Common myeloid progenitor, CD34-positive (primary cell): ENCODE measurements around the gene MITF.

Experiments used
- CTCF ChIA-PET: fragments of 350-600 bp; sonication (Branson Sonifier 250); formaldehyde crosslinking; loops from one replicate; lab custom pipeline; 2021; ENCODE audit warnings: antibody characterized with exemption; lab: Charles Lee
- POLR2A ChIA-PET: fragments of 350-600 bp; sonication (Branson Sonifier 250); formaldehyde crosslinking; loops from one replicate; lab custom pipeline; 2021; ENCODE audit warnings: antibody characterized with exemption; lab: Charles Lee
- DNase-seq, 3 donors: peaks; one replicate each; pipeline versions ENCODE4 v3.0.0 to v3.0.0-alpha.2; 2013
- H3K27ac ChIP-seq, 2 experiments: 1 replicate in 1 of 2; 2 replicates in 1 of 2; pipeline ENCODE4 v1.7.0; 2013; ENCODE audit warnings: inconsistent platforms in 2 of 2, low read length in 2 of 2, mild to moderate bottlenecking in 2 of 2, low read depth in 1 of 2, moderate library complexity in 1 of 2; ENCODE audit not compliant: severe bottlenecking in 2 of 2, insufficient read depth in 1 of 2, poor library complexity in 1 of 2
- H3K27me3 ChIP-seq, 5 experiments: replicated peaks in 2 of 5; 1 replicate in 3 of 5; 2 replicates in 2 of 5; pipeline versions ENCODE4 v1.6.1 to v1.7.0; 2013; ENCODE audit warnings: low read length in 4 of 5, mild to moderate bottlenecking in 2 of 5, moderate library complexity in 2 of 5, inconsistent platforms in 1 of 5; ENCODE audit not compliant: insufficient read depth in 5 of 5, control insufficient read depth in 4 of 5
- H3K36me3 ChIP-seq, 4 experiments: 1 replicate in 2 of 4; 2 replicates in 2 of 4; pipeline versions ENCODE4 v1.6.1 to v1.7.0; 2013; ENCODE audit warnings: low read length in 3 of 4, control low read depth in 1 of 4, mild to moderate bottlenecking in 1 of 4; ENCODE audit not compliant: control insufficient read depth in 4 of 4, insufficient read depth in 4 of 4
- H3K4me1 ChIP-seq, 4 experiments: 1 replicate in 3 of 4; 2 replicates in 1 of 4; pipeline versions ENCODE4 v1.6.1 to v1.7.1; 2013; ENCODE audit warnings: low read length in 3 of 4, mild to moderate bottlenecking in 3 of 4, control low read depth in 1 of 4, inconsistent platforms in 1 of 4, moderate library complexity in 1 of 4; ENCODE audit not compliant: control insufficient read depth in 4 of 4, insufficient read depth in 4 of 4; ENCODE audit errors: control extremely low read depth in 1 of 4
- H3K4me3 ChIP-seq, 7 experiments: 1 replicate in 4 of 7; 2 replicates in 3 of 7; pipeline versions ENCODE4 v1.5.1 to v1.7.0; 2013; ENCODE audit warnings: mild to moderate bottlenecking in 7 of 7, low read length in 6 of 7, moderate library complexity in 6 of 7, inconsistent platforms in 2 of 7, low read depth in 2 of 7, control low read depth in 1 of 7; ENCODE audit not compliant: insufficient read depth in 4 of 7, control insufficient read depth in 1 of 7; ENCODE audit errors: extremely low read depth in 1 of 7
- H3K9me3 ChIP-seq, 5 experiments: 1 replicate in 4 of 5; 2 replicates in 1 of 5; pipeline versions ENCODE4 v1.6.1 to v1.7.1; 2013; ENCODE audit warnings: low read length in 4 of 5, mild to moderate bottlenecking in 2 of 5, inconsistent platforms in 1 of 5, low read depth in 1 of 5, moderate library complexity in 1 of 5; ENCODE audit not compliant: control insufficient read depth in 4 of 5, insufficient read depth in 2 of 5; ENCODE audit errors: control extremely low read depth in 1 of 5
- WGBS: methylation state at CpG from one replicate; pipeline ENCODE4 v1.1.5; 2013; ENCODE audit not compliant: insufficient coverage; 5-methylcytosine and 5-hydroxymethylcytosine counted together

MITF gene

GRCh38 chr3:69753179-69753775 is 14.0 kb downstream of the MITF start:
- DNase-seq = no peak
- peaks cover 3 to 7% (median 6%) of the 10 kb centered on the region in 5 experiments for H3K9me3 ChIP-seq
- H3K4me3 ChIP-seq = no peak overlapping the region
- POLR2A ChIA-PET = no interaction called here
- CTCF ChIA-PET = no interaction called here
- H3K27ac ChIP-seq = no peak overlapping the region
- peaks cover 0 to 11% (median 3%) of the 10 kb centered on the region in 4 experiments for H3K4me1 ChIP-seq
- no peaks in the 10 kb centered on the region for H3K27me3 ChIP-seq
- no peaks in the 10 kb centered on the region for H3K36me3 ChIP-seq

- Histone ChIP-seq H3K4me3 (no peak overlapping the region), H3K4me1 (no peaks in the 10 kb centered on the region), H3K27me3 (no peaks in the 10 kb centered on the region), H3K9me3 (peaks cover 3 to 7% (median 6%) of the 10 kb centered on the region in 5 experiments), H3K27ac (no peak overlapping the region), H3K36me3 (no peaks in the 10 kb centered on the region)
- WGBS = no CpG with 5 or more reads among the region's 1 CpG
- ChIA-PET CTCF (no interaction called here), POLR2A (no interaction called here)
- DNase-seq = no peak
These were observed 16.5 kb downstream of the MITF start for GRCh38 chr3:69755795-69756194.

- Histone ChIP-seq H3K4me3 (no peak overlapping the region), H3K27ac (no peak overlapping the region), H3K36me3 (no peaks in the 10 kb centered on the region), H3K4me1 (peaks cover 7 to 24% (median 15%) of the 10 kb centered on the region in 4 experiments), H3K9me3 (no peaks in the 10 kb centered on the region), H3K27me3 (no peaks in the 10 kb centered on the region)
- no peak for DNase-seq
- POLR2A ChIA-PET = no interaction called here
- 85% methylated on average over 2 of the region's 2 CpGs for WGBS
- CTCF ChIA-PET = no interaction called here
These were observed 22.9 kb downstream of the MITF start for GRCh38 chr3:69761896-69762767.

GRCh38 chr3:69762768-69763229 is 23.5 kb downstream of the MITF start:
- DNase-seq = no peak
- H3K4me1 ChIP-seq = peaks cover 7 to 24% (median 15%) of the 10 kb centered on the region in 4 experiments
- no peaks in the 10 kb centered on the region for H3K9me3 ChIP-seq
- H3K36me3 ChIP-seq = no peaks in the 10 kb centered on the region
- ChIA-PET CTCF (no interaction called here), POLR2A (no interaction called here)
- H3K27ac ChIP-seq = no peak overlapping the region
- WGBS = no CpG with 5 or more reads among the region's 1 CpG
- no peak overlapping the region for H3K4me3 ChIP-seq
- H3K27me3 ChIP-seq = no peaks in the 10 kb centered on the region

GRCh38 chr3:69763458-69763857 is 24.2 kb downstream of the MITF start:
- POLR2A ChIA-PET = no interaction called here
- 91% methylated on average over 8 of the region's 8 CpGs for WGBS
- no peak for DNase-seq
- Histone ChIP-seq H3K27ac (no peak overlapping the region), H3K9me3 (no peaks in the 10 kb centered on the region), H3K36me3 (no peaks in the 10 kb centered on the region), H3K27me3 (no peaks in the 10 kb centered on the region), H3K4me1 (peaks cover 7 to 24% (median 15%) of the 10 kb centered on the region in 4 experiments), H3K4me3 (no peak overlapping the region)
- CTCF ChIA-PET = no interaction called here

- WGBS = 63% methylated on average over 1 of the region's 3 CpGs
- Histone ChIP-seq H3K4me1 (peaks cover 7 to 24% (median 15%) of the 10 kb centered on the region in 4 experiments), H3K36me3 (no peaks in the 10 kb centered on the region), H3K27me3 (no peaks in the 10 kb centered on the region), H3K9me3 (no peaks in the 10 kb centered on the region), H3K4me3 (peak overlapping the region in 1 of 7 experiments; percentile 16), H3K27ac (peak overlapping the region in 1 of 2 experiments; percentile 45)
- peak; percentile 27 to 84 (median 75) for DNase-seq
- CTCF ChIA-PET = no interaction called here
- POLR2A ChIA-PET = no interaction called here
These were observed 25.0 kb downstream of the MITF start for GRCh38 chr3:69764121-69764741.

- Histone ChIP-seq H3K27me3 (no peaks in the 10 kb centered on the region), H3K36me3 (no peaks in the 10 kb centered on the region), H3K4me1 (peaks cover 7 to 24% (median 15%) of the 10 kb centered on the region in 4 experiments), H3K4me3 (peak overlapping the region in 1 of 7 experiments; percentile 9), H3K9me3 (no peaks in the 10 kb centered on the region), H3K27ac (peak overlapping the region in 1 of 2 experiments; percentile 45)
- ChIA-PET POLR2A (no interaction called here), CTCF (no interaction called here)
- DNase-seq = no peak
- 100% methylated on average over 2 of the region's 3 CpGs for WGBS
These were observed 25.6 kb downstream of the MITF start for GRCh38 chr3:69764861-69765260.
